SK-N-SH (cell line): ENCODE data around the gene OBSCN.

Experiments
- EP300 ChIP-seq, 2 experiments: IDR thresholded peaks; 2 replicates each; pipeline versions ENCODE4 v1.4.0 to v1.6.1; 2012; ENCODE audit warnings: borderline replicate concordance in 1 of 2, low read depth in 1 of 2, low read length in 1 of 2
- FOXM1 ChIP-seq: IDR thresholded peaks from 2 replicates; pipeline ENCODE4 v1.4.0; 2012; ENCODE audit warnings: low read depth, mild to moderate bottlenecking
- PBX3 ChIP-seq: IDR thresholded peaks from 2 replicates; pipeline ENCODE4; 2012
- POLR2AphosphoS5 ChIP-seq: IDR thresholded peaks from 2 replicates; pipeline ENCODE4 v1.6.1; 2012; ENCODE audit warnings: low read depth, low read length
- RAD21 ChIP-seq: IDR thresholded peaks from 2 replicates; pipeline ENCODE4 v1.6.1; 2012; ENCODE audit warnings: mild to moderate bottlenecking, low read length
- RCOR1 ChIP-seq: fragments of 150-350 bp; IDR thresholded peaks from 2 replicates; pipeline ENCODE4 v1.6.1; 2017; ENCODE audit warnings: antibody characterized with exemption, low read length
- SIN3A ChIP-seq: IDR thresholded peaks from 2 replicates; pipeline ENCODE4 v1.6.1; 2012; ENCODE audit warnings: low read depth, mild to moderate bottlenecking, low read length, moderate library complexity, borderline replicate concordance
- SMC3 ChIP-seq: IDR thresholded peaks from 2 replicates; pipeline ENCODE4 v1.6.1; 2012; ENCODE audit warnings: low read depth, low read length, improper control_type of control experiment
- TCF12 ChIP-seq: IDR thresholded peaks from 2 replicates; pipeline ENCODE4 v1.4.0; 2012
- USF1 ChIP-seq: IDR thresholded peaks from 2 replicates; pipeline ENCODE4 v1.4.0; 2012; ENCODE audit warnings: low read depth, borderline replicate concordance
- USF2 ChIP-seq: fragments of 150-350 bp; IDR thresholded peaks from 2 replicates; pipeline ENCODE4 v1.6.1; 2017; ENCODE audit warnings: antibody characterized with exemption, low read length, low read depth, borderline replicate concordance
- ZBTB33 ChIP-seq: IDR thresholded peaks from 2 replicates; pipeline ENCODE4 v1.4.0; 2012; ENCODE audit warnings: low read depth, borderline replicate concordance
- TF ChIP-seq, protein P1 (sequence below): fragments of 150-350 bp; IDR thresholded peaks from 2 replicates; pipeline ENCODE4 v1.6.1; 2016; ENCODE audit warnings: mild to moderate bottlenecking, low read depth, low read length
- TF ChIP-seq, protein P2 (sequence below): fragments of 200-600 bp; sonication (generic); IDR thresholded peaks from 2 replicates; pipeline ENCODE4 v1.6.1; 2017; ENCODE audit warnings: antibody characterized with exemption, mild to moderate bottlenecking, moderate library complexity

DNA sequence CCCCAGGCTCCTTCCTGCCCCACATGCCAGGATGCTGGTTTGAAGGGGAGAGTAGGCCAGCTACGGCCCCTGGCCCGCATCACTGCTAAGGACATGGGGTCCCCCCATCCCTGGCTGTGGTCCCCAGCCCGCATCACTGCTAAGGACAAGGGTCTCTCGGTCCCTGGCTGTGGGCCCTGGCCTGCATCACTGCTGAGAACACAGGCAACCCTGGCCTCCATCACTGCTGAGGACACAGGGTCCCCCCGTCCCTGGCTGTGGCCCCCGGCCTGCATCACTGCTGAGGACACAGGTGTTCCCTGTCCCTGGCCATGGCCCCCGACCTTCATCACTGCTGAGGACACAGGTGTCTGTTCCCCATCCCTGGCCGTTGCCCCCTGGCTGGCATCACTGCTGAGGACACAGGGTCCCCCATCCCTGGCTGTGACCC, 448 bp upstream of the OBSCN start:
- TF ChIP-seq SMC3 (no peak), RAD21 (no peak), EP300 (IDR thresholded peaks at IDR 0.05; ENCODE audit: borderline replicate concordance in 1 of 2, low read depth in 1 of 2, low read length in 1 of 2) (no peak), ZBTB33 (no peak), TCF12 (no peak), USF1 (no peak), RCOR1 (no peak), PBX3 (no peak), SIN3A (no peak), POLR2AphosphoS5 (no peak), USF2 (no peak), FOXM1 (no peak)
- TF ChIP-seq, protein P1, sequence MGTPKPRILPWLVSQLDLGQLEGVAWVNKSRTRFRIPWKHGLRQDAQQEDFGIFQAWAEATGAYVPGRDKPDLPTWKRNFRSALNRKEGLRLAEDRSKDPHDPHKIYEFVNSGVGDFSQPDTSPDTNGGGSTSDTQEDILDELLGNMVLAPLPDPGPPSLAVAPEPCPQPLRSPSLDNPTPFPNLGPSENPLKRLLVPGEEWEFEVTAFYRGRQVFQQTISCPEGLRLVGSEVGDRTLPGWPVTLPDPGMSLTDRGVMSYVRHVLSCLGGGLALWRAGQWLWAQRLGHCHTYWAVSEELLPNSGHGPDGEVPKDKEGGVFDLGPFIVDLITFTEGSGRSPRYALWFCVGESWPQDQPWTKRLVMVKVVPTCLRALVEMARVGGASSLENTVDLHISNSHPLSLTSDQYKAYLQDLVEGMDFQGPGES = no peak
- TF ChIP-seq, protein P2, sequence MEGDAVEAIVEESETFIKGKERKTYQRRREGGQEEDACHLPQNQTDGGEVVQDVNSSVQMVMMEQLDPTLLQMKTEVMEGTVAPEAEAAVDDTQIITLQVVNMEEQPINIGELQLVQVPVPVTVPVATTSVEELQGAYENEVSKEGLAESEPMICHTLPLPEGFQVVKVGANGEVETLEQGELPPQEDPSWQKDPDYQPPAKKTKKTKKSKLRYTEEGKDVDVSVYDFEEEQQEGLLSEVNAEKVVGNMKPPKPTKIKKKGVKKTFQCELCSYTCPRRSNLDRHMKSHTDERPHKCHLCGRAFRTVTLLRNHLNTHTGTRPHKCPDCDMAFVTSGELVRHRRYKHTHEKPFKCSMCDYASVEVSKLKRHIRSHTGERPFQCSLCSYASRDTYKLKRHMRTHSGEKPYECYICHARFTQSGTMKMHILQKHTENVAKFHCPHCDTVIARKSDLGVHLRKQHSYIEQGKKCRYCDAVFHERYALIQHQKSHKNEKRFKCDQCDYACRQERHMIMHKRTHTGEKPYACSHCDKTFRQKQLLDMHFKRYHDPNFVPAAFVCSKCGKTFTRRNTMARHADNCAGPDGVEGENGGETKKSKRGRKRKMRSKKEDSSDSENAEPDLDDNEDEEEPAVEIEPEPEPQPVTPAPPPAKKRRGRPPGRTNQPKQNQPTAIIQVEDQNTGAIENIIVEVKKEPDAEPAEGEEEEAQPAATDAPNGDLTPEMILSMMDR = no peak
